ENCODE measurements around the gene ASAH2. TPM values are rescaled to one million over a fixed set of nuclear protein-coding genes. Genes with fewer than 3 reads are reported as not detected.

Gene ASAH2
- total RNA-seq, 1 donor, result 0.36 TPM

DNA sequence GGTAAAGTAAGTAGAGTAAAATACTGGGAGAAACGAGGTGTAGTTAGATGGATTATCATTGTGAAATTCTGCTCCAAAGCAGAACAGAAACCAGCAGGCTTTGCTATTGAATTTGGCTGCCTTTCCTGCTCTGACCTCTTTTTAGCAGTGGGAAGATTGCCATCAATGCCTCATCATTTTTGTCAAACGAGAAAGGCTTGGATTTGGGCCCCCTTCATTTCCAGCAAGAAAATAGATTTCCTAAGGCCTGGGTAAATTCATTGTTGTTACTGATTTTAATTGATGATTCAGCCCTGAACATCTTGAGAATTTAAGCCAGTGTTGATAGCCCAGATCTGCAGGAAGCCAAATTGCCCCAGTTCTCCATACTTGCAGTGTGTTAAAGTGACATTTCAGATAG, 35.2 kb upstream of the ASAH2 start:
- H3K4me2 ChIP-seq (ENCODE audit: insufficient read depth, low read length), result peak overlapping the region; percentile 15
- TF ChIP-seq, protein P1, sequence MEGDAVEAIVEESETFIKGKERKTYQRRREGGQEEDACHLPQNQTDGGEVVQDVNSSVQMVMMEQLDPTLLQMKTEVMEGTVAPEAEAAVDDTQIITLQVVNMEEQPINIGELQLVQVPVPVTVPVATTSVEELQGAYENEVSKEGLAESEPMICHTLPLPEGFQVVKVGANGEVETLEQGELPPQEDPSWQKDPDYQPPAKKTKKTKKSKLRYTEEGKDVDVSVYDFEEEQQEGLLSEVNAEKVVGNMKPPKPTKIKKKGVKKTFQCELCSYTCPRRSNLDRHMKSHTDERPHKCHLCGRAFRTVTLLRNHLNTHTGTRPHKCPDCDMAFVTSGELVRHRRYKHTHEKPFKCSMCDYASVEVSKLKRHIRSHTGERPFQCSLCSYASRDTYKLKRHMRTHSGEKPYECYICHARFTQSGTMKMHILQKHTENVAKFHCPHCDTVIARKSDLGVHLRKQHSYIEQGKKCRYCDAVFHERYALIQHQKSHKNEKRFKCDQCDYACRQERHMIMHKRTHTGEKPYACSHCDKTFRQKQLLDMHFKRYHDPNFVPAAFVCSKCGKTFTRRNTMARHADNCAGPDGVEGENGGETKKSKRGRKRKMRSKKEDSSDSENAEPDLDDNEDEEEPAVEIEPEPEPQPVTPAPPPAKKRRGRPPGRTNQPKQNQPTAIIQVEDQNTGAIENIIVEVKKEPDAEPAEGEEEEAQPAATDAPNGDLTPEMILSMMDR (IDR thresholded peaks at IDR 0.05; ENCODE audit: extremely low read depth, low read depth, low read length), result no peak
- DNase-seq (ENCODE audit: insufficient read length, low spot score, missing footprints), result no peak

DNA sequence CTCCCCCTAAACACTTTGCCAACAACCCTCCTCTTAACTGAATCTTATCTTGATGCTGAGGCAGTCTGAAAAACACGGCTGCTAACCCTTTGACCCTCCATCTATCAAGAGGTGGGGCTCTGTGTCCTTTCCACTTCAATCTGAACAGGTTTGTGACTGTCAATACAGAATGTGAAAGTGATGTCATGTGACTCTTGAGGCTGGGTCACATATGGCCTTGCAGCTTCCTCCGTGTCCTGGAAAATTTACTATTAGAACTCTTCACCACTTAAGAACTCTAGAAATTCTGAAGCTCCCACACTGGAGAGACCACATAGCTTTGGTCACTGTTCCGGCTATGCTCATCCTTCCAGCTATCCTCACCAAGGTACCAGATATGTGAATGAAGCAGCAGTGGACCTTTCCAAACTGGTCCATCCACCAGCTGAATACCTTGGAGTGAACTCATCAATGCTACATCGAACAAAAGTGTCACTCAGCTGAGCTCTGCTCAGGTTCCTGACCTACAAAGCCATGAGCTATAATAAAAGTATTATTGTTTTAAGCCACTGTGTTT, 30.7 kb upstream of the ASAH2 start:
- TF ChIP-seq, protein P1 (IDR thresholded peaks at IDR 0.05; ENCODE audit: extremely low read depth, low read depth, low read length), result no peak
- Histone ChIP-seq H3K4me2 (ENCODE audit: insufficient read depth, low read length) (no peak overlapping the region), H3K79me2 (ENCODE audit: insufficient read depth, low read length) (no peaks in the 10 kb centered on the region), H3K4me3 (ENCODE audit: insufficient read depth, low read length) (no peak overlapping the region), H3K36me3 (ENCODE audit: insufficient read depth, low read length) (no peaks in the 10 kb centered on the region), H3K27me3 (ENCODE audit: insufficient read depth, low read length) (peaks cover 19% of the 10 kb centered on the region), H3K27ac (ENCODE audit: low read depth, low read length) (no peak overlapping the region), H2AFZ (ENCODE audit: low read length) (no peak overlapping the region), H4K20me1 (ENCODE audit: insufficient read depth, low read length) (no peaks in the 10 kb centered on the region), H3K4me1 (ENCODE audit: insufficient read depth, low read length) (peaks cover 3% of the 10 kb centered on the region), H3K9me3 (ENCODE audit: low read depth, low read length) (no peaks in the 10 kb centered on the region)
- DNase-seq (ENCODE audit: insufficient read length, low spot score, missing footprints), result no peak

More for the DNA sequence above, 35.2 kb upstream of the ASAH2 start:
- H3K79me2 ChIP-seq (ENCODE audit: insufficient read depth, low read length), result no peaks in the 10 kb centered on the region
- H3K27me3 ChIP-seq (ENCODE audit: insufficient read depth, low read length), result peaks cover 14% of the 10 kb centered on the region
- H3K36me3 ChIP-seq (ENCODE audit: insufficient read depth, low read length), result no peaks in the 10 kb centered on the region
- H3K9me3 ChIP-seq (ENCODE audit: low read depth, low read length), result no peaks in the 10 kb centered on the region
- H3K27ac ChIP-seq (ENCODE audit: low read depth, low read length), result no peak overlapping the region
- no peak overlapping the region for H2AFZ ChIP-seq (ENCODE audit: low read length)
- H3K4me3 ChIP-seq (ENCODE audit: insufficient read depth, low read length), result no peak overlapping the region
- peaks cover 5% of the 10 kb centered on the region for H3K4me1 ChIP-seq (ENCODE audit: insufficient read depth, low read length)
- H4K20me1 ChIP-seq (ENCODE audit: insufficient read depth, low read length), result no peaks in the 10 kb centered on the region

DNA sequence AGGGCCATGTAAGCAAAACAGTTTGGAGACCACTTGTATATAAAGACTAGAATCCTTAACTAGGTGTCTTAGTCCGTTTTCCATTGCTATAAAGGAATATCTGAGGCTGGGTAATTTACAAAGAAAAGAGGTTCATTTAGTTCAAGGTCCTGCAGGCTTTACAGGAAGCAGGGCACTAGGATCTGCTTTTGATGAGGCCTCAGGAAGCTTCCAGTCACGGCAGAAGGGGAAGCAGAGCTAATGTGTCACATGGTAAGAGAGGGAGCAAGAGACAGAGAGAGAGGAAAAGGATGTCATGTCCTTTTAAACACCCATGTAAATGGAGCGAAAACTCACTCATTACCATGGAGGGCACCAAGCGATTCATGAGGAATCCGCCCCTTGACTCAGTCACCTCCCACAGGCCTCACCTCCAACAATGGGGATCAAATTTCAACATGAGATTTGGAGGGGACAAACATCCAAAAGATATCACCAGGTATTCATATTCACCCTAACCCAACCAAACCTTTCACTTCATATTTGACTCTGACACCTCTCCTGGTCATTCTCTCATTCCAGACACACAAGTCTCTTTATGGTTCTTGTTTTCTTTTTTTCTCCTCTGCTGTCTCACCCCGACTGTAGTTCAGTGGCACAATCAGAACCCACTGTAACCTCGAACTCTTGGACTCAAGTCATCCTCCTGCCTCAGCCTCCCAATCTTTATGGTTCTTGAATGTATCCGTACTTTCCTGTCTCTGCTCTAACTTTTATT, 30.1 kb upstream of the ASAH2 start:
- Histone ChIP-seq H3K27ac (ENCODE audit: low read depth, low read length) (no peak overlapping the region), H2AFZ (ENCODE audit: low read length) (no peak overlapping the region), H3K9me3 (ENCODE audit: low read depth, low read length) (no peaks in the 10 kb centered on the region), H3K36me3 (ENCODE audit: insufficient read depth, low read length) (no peaks in the 10 kb centered on the region), H4K20me1 (ENCODE audit: insufficient read depth, low read length) (no peaks in the 10 kb centered on the region), H3K79me2 (ENCODE audit: insufficient read depth, low read length) (no peaks in the 10 kb centered on the region), H3K4me1 (ENCODE audit: insufficient read depth, low read length) (no peaks in the 10 kb centered on the region), H3K4me3 (ENCODE audit: insufficient read depth, low read length) (no peak overlapping the region), H3K27me3 (ENCODE audit: insufficient read depth, low read length) (peaks cover 19% of the 10 kb centered on the region), H3K4me2 (ENCODE audit: insufficient read depth, low read length) (no peak overlapping the region)
- DNase-seq (ENCODE audit: insufficient read length, low spot score, missing footprints), result no peak
- TF ChIP-seq, protein P1 (IDR thresholded peaks at IDR 0.05; ENCODE audit: extremely low read depth, low read depth, low read length), result no peak

DNA sequence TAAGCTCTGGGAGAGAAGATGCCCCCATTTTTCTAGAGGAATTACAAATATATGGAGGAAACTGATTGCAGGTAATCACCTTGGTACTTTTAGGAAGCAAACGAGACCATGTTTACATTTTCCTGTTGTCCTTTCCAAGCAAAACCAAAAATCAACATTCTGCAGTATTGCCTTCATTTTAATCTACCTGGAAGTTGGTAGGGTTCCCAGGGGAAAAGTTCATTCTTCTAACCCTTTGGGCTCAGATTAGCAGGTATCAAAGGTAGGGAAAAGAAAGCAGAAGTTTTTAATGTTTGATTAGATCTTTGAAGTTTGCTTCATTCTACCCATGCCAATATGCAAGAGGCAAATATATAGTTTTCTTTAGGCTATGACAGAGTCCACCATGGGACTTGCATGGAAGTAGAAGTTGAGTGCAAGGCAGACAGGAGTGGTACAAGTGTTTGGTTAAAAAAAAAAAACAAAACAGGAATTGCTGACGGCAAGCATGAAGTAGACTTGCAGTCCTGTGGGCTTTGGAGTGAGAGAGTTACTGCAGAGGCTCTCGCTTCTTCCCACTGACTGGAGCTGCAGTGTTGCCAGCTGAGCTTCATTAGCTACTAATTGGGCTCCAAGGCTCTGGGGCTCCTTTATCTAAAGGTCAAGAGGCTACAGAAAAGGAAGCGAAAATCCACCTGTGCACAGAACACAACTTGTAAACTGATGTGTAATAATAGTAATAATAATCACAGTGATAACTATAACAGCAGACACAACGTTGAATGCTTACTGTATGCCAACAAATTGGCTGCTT, 28.9 kb upstream of the ASAH2 start:
- Histone ChIP-seq H3K27ac (ENCODE audit: low read depth, low read length) (no peak overlapping the region), H4K20me1 (ENCODE audit: insufficient read depth, low read length) (no peaks in the 10 kb centered on the region), H3K9me3 (ENCODE audit: low read depth, low read length) (no peaks in the 10 kb centered on the region), H3K79me2 (ENCODE audit: insufficient read depth, low read length) (no peaks in the 10 kb centered on the region), H2AFZ (ENCODE audit: low read length) (no peak overlapping the region), H3K4me1 (ENCODE audit: insufficient read depth, low read length) (no peaks in the 10 kb centered on the region), H3K4me2 (ENCODE audit: insufficient read depth, low read length) (no peak overlapping the region), H3K4me3 (ENCODE audit: insufficient read depth, low read length) (no peak overlapping the region), H3K27me3 (ENCODE audit: insufficient read depth, low read length) (peaks cover 19% of the 10 kb centered on the region), H3K36me3 (ENCODE audit: insufficient read depth, low read length) (no peaks in the 10 kb centered on the region)
- TF ChIP-seq, protein P1 (IDR thresholded peaks at IDR 0.05; ENCODE audit: extremely low read depth, low read depth, low read length), result no peak
- DNase-seq (ENCODE audit: insufficient read length, low spot score, missing footprints), result no peak

Data from osteoblast (primary cell).